Posterior vena cava (tissue), 2 donors: ENCODE data around the gene SPPL2A. TPM values are rescaled to one million over a fixed set of nuclear protein-coding genes. Genes with fewer than 3 reads are reported as not detected.

Experiments used
- total RNA-seq, 2 donors: library from RNA; stranded (reverse); fragmentation: NEBNext Ultra II Directional; extraction: Animal tissue kit (Norgen Biotek cat#: 25700); gene quantifications; one replicate each; pipeline ENCODE4 v1.2.1, GENCODE V29; 2021
- donor health status: DM: yes; HTN: yes; CAD: no.
- donor health status: DM: yes; HTN: yes; CAD: no.

Gene SPPL2A
- total RNA-seq, 2 donors from 2014 or later: 98.9 to 108 TPM

Other genes with a start within 250 kb of the SPPL2A start
- gene USP50, start 219.0 kb downstream of the SPPL2A start, total RNA-seq: 1 to 10 TPM in 1 of 2 donors, under 1 TPM in 1; 0.86 to 1.1 TPM
- gene TRPM7, start 78.9 kb downstream of the SPPL2A start, total RNA-seq: 10 to 100 TPM; 37.1 to 47.8 TPM
- 10 to 100 TPM; 11.5 to 18.6 TPM for gene AP4E1, start 143.0 kb upstream of the SPPL2A start, total RNA-seq